ENCODE results near the gene FXYD3. TPM values are rescaled to one million over a fixed set of nuclear protein-coding genes. Genes with fewer than 3 reads are reported as not detected.

Gene FXYD3
- total and polyA plus RNA-seq, 2 experiments from 2014 or later, result 225 to 542 TPM

DNA sequence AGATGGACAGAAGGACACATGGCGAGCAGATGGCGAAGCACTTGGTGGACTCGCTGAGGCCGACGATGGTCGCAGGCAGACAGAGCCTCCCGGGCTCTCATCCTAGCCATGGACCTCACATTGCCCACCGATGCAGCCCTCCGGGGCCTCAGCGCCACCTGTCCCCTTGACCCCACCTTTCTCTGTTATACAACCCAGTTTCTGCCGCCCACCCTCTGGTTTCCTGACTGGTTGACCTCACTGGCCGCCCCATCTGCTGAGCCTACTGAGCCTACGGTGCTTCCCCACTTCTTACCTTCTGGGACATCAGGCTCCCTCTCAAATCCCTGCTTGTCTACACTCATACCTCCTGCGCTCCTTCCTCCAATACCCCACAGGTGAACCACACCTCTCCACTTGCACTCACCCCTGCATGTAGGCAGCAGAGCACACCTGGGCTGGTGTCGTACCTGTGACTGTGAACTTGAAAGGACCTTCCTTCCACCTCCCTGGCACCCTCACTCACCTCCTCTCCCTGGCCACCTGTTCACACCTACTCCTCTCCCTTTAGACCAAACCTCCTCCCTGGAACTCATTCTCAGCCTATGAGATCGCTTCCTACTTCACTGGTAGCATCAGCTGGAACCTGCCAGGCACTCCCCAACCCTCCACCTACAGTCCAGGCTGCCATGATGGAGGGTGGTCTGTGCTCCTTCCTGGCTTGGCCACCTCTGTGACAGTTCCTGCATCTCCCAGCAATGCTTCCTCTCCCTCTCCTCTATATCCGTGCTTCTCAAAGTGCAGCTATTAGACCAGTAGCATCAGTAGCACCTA is 38.0 kb upstream of the FXYD3 start:
- H3K4me2 ChIP-seq, result no peak overlapping the region
- no peak overlapping the region for H3K4me3 ChIP-seq
- H3K9me2 ChIP-seq (replicated peaks; ENCODE audit: insufficient read depth), result no peaks in the 10 kb centered on the region
- whole genome bisulfite sequencing (ENCODE audit: low lambda C conversion rate, missing lambda C conversion rate), result 93% methylated on average over 17 of the region's 17 CpGs
- TF ChIP-seq EZH2 (IDR thresholded peaks at IDR 0.05; ENCODE audit: borderline replicate concordance) (no peak), EZH2phosphoT487 (IDR thresholded peaks at IDR 0.05; ENCODE audit: low read depth, severe bottlenecking, unreplicated experiment) (no peak)
- TF ChIP-seq, protein P1, sequence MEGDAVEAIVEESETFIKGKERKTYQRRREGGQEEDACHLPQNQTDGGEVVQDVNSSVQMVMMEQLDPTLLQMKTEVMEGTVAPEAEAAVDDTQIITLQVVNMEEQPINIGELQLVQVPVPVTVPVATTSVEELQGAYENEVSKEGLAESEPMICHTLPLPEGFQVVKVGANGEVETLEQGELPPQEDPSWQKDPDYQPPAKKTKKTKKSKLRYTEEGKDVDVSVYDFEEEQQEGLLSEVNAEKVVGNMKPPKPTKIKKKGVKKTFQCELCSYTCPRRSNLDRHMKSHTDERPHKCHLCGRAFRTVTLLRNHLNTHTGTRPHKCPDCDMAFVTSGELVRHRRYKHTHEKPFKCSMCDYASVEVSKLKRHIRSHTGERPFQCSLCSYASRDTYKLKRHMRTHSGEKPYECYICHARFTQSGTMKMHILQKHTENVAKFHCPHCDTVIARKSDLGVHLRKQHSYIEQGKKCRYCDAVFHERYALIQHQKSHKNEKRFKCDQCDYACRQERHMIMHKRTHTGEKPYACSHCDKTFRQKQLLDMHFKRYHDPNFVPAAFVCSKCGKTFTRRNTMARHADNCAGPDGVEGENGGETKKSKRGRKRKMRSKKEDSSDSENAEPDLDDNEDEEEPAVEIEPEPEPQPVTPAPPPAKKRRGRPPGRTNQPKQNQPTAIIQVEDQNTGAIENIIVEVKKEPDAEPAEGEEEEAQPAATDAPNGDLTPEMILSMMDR (IDR thresholded peaks at IDR 0.05; ENCODE audit: poor library complexity), result no peak
- H4K20me1 ChIP-seq (ENCODE audit: insufficient read depth, poor library complexity, severe bottlenecking), result no peaks in the 10 kb centered on the region
- no peaks in the 10 kb centered on the region for H3K36me3 ChIP-seq (replicated peaks; ENCODE audit: insufficient read depth, low read depth)
- H2AFZ ChIP-seq, result no peak overlapping the region
- DNase-seq (ENCODE audit: low spot score), result no peak
- no peaks in the 10 kb centered on the region for H3K9me3 ChIP-seq (ENCODE audit: low read depth)
- no peaks in the 10 kb centered on the region for H3K79me2 ChIP-seq
- no peaks in the 10 kb centered on the region for H3K4me1 ChIP-seq (ENCODE audit: insufficient read depth)
- no peak overlapping the region for H3K27ac ChIP-seq
- no peaks in the 10 kb centered on the region for H3K27me3 ChIP-seq

DNA sequence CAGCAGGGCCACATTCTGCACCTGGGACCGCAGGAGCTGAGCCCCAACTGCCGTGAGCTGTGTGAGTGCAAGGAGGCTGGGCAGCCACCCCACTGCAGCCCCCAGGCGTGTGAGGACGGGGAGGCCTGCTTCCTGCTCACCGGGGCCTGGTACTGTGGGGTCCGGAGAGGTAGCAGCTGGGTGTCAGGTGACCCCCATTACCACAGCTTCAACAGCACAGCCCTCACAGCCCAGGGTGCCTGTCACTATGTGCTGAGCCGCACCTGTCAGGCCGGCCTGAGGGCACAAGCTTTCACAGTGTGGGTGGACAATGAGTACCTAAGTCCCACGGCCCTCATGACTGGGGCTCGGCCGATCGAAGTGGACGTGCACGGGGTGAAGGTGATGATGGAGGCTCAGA is 35.8 kb upstream of the FXYD3 start:
- H3K27me3 ChIP-seq, result no peaks in the 10 kb centered on the region
- no peaks in the 10 kb centered on the region for H3K4me1 ChIP-seq (ENCODE audit: insufficient read depth)
- no peaks in the 10 kb centered on the region for H4K20me1 ChIP-seq (ENCODE audit: insufficient read depth, poor library complexity, severe bottlenecking)
- no peak for DNase-seq (ENCODE audit: low spot score)
- no peaks in the 10 kb centered on the region for H3K9me3 ChIP-seq (ENCODE audit: low read depth)
- TF ChIP-seq EZH2 (IDR thresholded peaks at IDR 0.05; ENCODE audit: borderline replicate concordance), result no peak
- TF ChIP-seq, protein P1 (IDR thresholded peaks at IDR 0.05; ENCODE audit: poor library complexity), result no peak
- no peak for TF ChIP-seq EZH2phosphoT487 (IDR thresholded peaks at IDR 0.05; ENCODE audit: low read depth, severe bottlenecking, unreplicated experiment)
- no peak overlapping the region for H3K27ac ChIP-seq
- WGBS (ENCODE audit: low lambda C conversion rate, missing lambda C conversion rate), result 86% methylated on average over 12 of the region's 14 CpGs
- no peak overlapping the region for H3K4me2 ChIP-seq
- H3K79me2 ChIP-seq, result no peaks in the 10 kb centered on the region
- H2AFZ ChIP-seq, result no peak overlapping the region
- H3K4me3 ChIP-seq, result no peak overlapping the region
- H3K9me2 ChIP-seq (replicated peaks; ENCODE audit: insufficient read depth), result no peaks in the 10 kb centered on the region
- H3K36me3 ChIP-seq (replicated peaks; ENCODE audit: insufficient read depth, low read depth), result no peaks in the 10 kb centered on the region

DNA sequence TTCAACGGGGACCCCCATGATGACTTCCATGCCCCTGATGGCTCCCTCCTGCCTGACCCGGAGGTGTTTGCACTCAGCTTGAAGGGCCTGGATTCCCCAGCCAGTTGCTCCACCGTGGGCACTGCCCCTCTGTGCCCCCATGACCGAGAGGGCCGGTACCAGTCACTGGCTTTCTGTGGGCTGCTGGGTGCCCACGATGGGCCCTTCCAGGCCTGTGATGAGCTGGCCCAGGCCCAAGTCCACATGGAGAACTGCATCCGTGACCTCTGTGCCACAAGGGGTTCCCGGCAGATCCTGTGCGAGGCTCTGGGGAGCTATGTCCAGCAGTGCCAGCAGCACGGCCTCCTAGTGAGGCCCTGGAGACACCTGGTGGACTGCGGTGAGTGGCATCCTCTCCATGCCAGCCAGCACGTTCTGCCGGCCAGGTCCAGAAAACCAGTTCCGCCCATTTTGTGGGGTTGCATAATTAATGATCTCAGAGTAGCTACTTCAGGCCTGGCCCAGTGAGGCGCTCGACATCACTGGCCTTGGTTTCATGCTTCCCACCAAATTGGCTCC is 34.9 kb upstream of the FXYD3 start:
- no peaks in the 10 kb centered on the region for H3K79me2 ChIP-seq
- no peak for DNase-seq (ENCODE audit: low spot score)
- H4K20me1 ChIP-seq (ENCODE audit: insufficient read depth, poor library complexity, severe bottlenecking), result no peaks in the 10 kb centered on the region
- TF ChIP-seq, protein P1 (IDR thresholded peaks at IDR 0.05; ENCODE audit: poor library complexity), result no peak
- TF ChIP-seq EZH2phosphoT487 (IDR thresholded peaks at IDR 0.05; ENCODE audit: low read depth, severe bottlenecking, unreplicated experiment) (no peak), EZH2 (IDR thresholded peaks at IDR 0.05; ENCODE audit: borderline replicate concordance) (no peak)
- H3K4me3 ChIP-seq, result no peak overlapping the region
- no peaks in the 10 kb centered on the region for H3K4me1 ChIP-seq (ENCODE audit: insufficient read depth)
- no peak overlapping the region for H3K27ac ChIP-seq
- no peaks in the 10 kb centered on the region for H3K9me3 ChIP-seq (ENCODE audit: low read depth)
- 91% methylated on average over 15 of the region's 16 CpGs for WGBS (ENCODE audit: low lambda C conversion rate, missing lambda C conversion rate)
- no peaks in the 10 kb centered on the region for H3K9me2 ChIP-seq (replicated peaks; ENCODE audit: insufficient read depth)
- H3K4me2 ChIP-seq, result no peak overlapping the region
- H3K27me3 ChIP-seq, result no peaks in the 10 kb centered on the region
- H2AFZ ChIP-seq, result no peak overlapping the region
- H3K36me3 ChIP-seq (replicated peaks; ENCODE audit: insufficient read depth, low read depth), result no peaks in the 10 kb centered on the region
